Activated B cell treated with CpG ODN at 0.5 μM for 24 hours (primary cell): ENCODE results near the gene ZNHIT2. TPM values are rescaled to one million over a fixed set of nuclear protein-coding genes. Genes with fewer than 3 reads are reported as not detected.

Experiments
- ATAC-seq: fragments of 200-7000 bp; cut with Tn5 transposase; one replicate; pipeline ENCODE4 v1.10.0; 2021; ENCODE audit warnings: low read depth, mild to moderate bottlenecking, moderate library complexity
- CTCF ChIA-PET: fragments of 350-600 bp; sonication (Branson Sonifier 250); formaldehyde crosslinking; loops from one replicate; lab custom pipeline; 2021; ENCODE audit warnings: antibody characterized with exemption; lab: Charles Lee
- POLR2A ChIA-PET: fragments of 350-600 bp; sonication (Branson Sonifier 250); formaldehyde crosslinking; loops from one replicate; lab custom pipeline; 2021; ENCODE audit warnings: antibody characterized with exemption; lab: Charles Lee
- DNase-seq: peaks from one replicate; pipeline ENCODE4 v3.0.0; 2022
- H3K27ac Mint-ChIP-seq: one replicate; pipeline ENCODE4 v1.8.0; 2020; ENCODE audit warnings: mixed read lengths
- H3K27me3 Mint-ChIP-seq: one replicate; pipeline ENCODE4 v1.8.0; 2021; ENCODE audit warnings: mixed read lengths
- H3K36me3 Mint-ChIP-seq: one replicate; pipeline ENCODE4 v1.8.0; 2021; ENCODE audit warnings: low read depth, mixed read lengths
- H3K4me1 Mint-ChIP-seq: one replicate; pipeline ENCODE4 v1.8.0; 2021; ENCODE audit warnings: mixed read lengths
- H3K4me3 Mint-ChIP-seq: one replicate; pipeline ENCODE4 v1.8.0; 2020; ENCODE audit warnings: mild to moderate bottlenecking, mixed read lengths
- H3K9me3 Mint-ChIP-seq: one replicate; pipeline ENCODE4 v1.8.0; 2020; ENCODE audit warnings: mixed read lengths
- CTCF ChIP-seq: fragments of 200-600 bp; IDR thresholded peaks from one replicate; pipeline ENCODE4 v1.8.0; 2022; ENCODE audit warnings: antibody characterized with exemption, mild to moderate bottlenecking
- intact Hi-C: fragments of 100-400 bp; cut with micrococcal nuclease; formaldehyde crosslinking; loops from one replicate; pipeline ENCODE4 v1.15.1; 2024
- total RNA-seq: library from RNA; stranded (reverse); gene quantifications from 2 replicates; pipeline ENCODE4 v1.2.3, GENCODE V29; 2022

ZNHIT2 gene
- total RNA-seq, 1 donor from 2014 or later = 13.4 TPM

- Mint-ChIP-seq H3K9me3 (no peaks in the 10 kb centered on the region), H3K27me3 (no peaks in the 10 kb centered on the region), H3K4me1 (peaks cover 60% of the 10 kb centered on the region), H3K4me3 (peak overlapping the region; percentile 89), H3K36me3 (peaks cover 30% of the 10 kb centered on the region), H3K27ac (peak overlapping the region; percentile 76)
- ChIA-PET POLR2A (interaction anchor here (0.6 to 15.3 kb wide), 6 partner anchors 8 to 88 kb away, joined by 3 to 546 read pairs (median 33); partner anchors contain the start of genes CAPN1, FAU, MRPL49 and SYVN1), CTCF (interaction anchor here (0.7 to 4.2 kb wide), 6 partner anchors 8 to 216 kb away, joined by 3 to 48 read pairs (median 4); partner anchors contain the start of genes CAPN1, FAU and MRPL49)
- ATAC-seq (no peak), DNase-seq (no peak)
- no peak for TF ChIP-seq CTCF
- intact Hi-C loops = loop anchor here (5.0 kb wide), 1 partner anchor 399 kb away; no protein-coding TSS in a partner anchor
These were observed 4.1 kb downstream of the ZNHIT2 start for GRCh38 chr11:65113361-65113756.

DNA sequence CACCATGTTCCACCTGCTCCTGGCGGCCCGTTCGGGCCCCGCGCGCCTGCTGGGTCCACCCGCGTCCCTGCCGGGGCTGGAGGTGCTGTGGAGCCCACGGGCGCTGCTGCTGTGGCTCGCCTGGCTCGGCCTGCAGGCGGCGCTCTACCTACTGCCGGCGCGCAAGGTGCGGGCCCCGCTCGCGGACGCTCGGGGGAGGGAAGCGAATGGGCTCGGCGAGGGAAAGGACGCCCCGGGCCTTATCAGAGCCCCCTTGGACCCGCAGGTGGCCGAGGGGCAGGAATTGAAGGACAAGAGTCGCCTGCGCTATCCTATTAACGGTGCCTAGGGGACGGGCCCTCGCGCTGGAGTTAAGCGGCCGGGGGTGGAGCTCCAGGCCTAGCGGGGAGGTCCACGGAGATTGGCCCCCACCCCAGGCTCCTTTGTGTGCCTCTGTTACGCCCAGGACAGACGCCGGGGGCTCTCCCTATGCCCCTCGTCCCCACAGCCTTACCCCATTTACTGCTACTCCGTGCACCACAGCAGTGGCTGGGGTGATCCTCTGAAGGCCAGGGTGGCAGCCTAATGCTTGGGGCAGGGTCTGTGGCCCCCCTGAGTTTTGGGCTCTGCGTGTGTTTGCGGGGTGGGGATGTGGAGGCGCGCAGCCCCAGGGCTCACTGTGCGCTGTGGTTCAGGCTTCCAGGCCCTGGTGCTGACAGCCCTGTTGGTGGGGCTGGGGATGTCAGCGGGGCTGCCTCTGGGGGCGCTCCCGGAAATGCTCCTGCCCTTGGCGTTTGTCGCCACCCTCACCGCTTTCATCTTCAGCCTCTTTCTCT, 4.7 kb downstream of the ZNHIT2 start:
- H3K9me3 Mint-ChIP-seq = no peaks in the 10 kb centered on the region
- peak; percentile 75 for DNase-seq
- H3K4me1 Mint-ChIP-seq = peaks cover 54% of the 10 kb centered on the region
- no peaks in the 10 kb centered on the region for H3K27me3 Mint-ChIP-seq
- peak; percentile 29 for TF ChIP-seq CTCF
- ATAC-seq = peak; percentile 43
- ChIA-PET POLR2A (interaction anchor here (0.6 to 15.3 kb wide), 14 partner anchors 9 to 746 kb away, joined by 3 to 546 read pairs (median 4); partner anchors contain the start of genes CAPN1, CDC42EP2, CFL1 and FAU), CTCF (interaction anchor here (0.7 to 4.2 kb wide), 9 partner anchors 9 to 217 kb away, joined by 3 to 48 read pairs (median 5); partner anchors contain the start of genes ARL2, CAPN1, CDC42EP2 and FAU)
- peak overlapping the region; percentile 89 for H3K4me3 Mint-ChIP-seq
- H3K27ac Mint-ChIP-seq = peak overlapping the region; percentile 76
- peaks cover 29% of the 10 kb centered on the region for H3K36me3 Mint-ChIP-seq
- intact Hi-C loops = loop anchor here (5.0 kb wide), 1 partner anchor 400 kb away; no protein-coding TSS in a partner anchor

- Mint-ChIP-seq H3K36me3 (peaks cover 29% of the 10 kb centered on the region), H3K27me3 (no peaks in the 10 kb centered on the region), H3K4me3 (peak within 1 kb of the TSS; percentile 89), H3K4me1 (peaks cover 50% of the 10 kb centered on the region), H3K27ac (peak within 1 kb of the TSS; percentile 77), H3K9me3 (no peaks in the 10 kb centered on the region)
- DNase-seq = peak; percentile 90
- peak; percentile 78 for ATAC-seq
- intact Hi-C loops = loop anchor here (2.0 to 5.0 kb wide), 2 partner anchors 149 to 400 kb away; partner anchors contain the start of gene POLA2
- no peak for TF ChIP-seq CTCF
- POLR2A ChIA-PET = interaction anchor here (0.6 to 15.3 kb wide), 26 partner anchors 10 to 747 kb away, joined by 3 to 546 read pairs (median 4); partner anchors contain the start of genes ARL2, CAPN1, CDC42EP2 and CFL1
- CTCF ChIA-PET = interaction anchor here (0.7 to 4.2 kb wide), 14 partner anchors 9 to 749 kb away, joined by 3 to 48 read pairs (median 6); partner anchors contain the start of genes ARL2, CAPN1, CDC42EP2 and FAU
These were observed 5.6 kb downstream of the ZNHIT2 start, which contains the start of gene TM7SF2 for GRCh38 chr11:65111744-65112545. Gene TM7SF2 (plus strand): TSS chr11:65111872. CDS start chr11:65112016, 144 bp downstream.

DNA sequence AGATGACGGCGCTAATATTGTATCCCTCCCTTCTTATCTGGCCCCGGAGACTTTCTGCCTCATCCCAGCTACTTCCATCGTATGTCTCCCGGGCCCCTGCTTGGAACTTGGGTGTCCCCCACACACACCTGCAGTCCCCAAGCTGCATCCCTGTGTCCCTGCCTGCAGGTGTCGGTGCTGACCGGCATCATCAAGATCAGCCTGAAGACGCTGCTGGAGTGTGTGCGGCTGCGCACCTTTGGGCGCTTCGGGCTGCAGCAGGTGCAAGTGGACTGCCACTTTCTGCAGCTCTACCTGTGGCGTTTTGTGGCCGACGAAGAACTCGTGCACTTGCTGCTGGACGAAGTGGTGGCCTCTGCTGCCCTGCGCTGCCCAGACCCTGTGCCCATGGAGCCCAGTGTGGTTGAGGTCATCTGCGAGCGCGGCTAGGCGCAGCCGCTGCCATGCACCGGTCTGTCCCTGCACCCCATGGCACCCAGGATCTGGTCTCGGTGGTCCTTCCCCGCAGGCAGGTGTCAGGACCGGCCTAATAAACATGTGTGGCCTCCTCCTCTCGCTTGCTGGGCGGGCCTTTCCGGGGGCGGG, 6.2 kb downstream of the ZNHIT2 start:
- peaks cover 35% of the 10 kb centered on the region for H3K36me3 Mint-ChIP-seq
- H3K9me3 Mint-ChIP-seq = no peaks in the 10 kb centered on the region
- peak overlapping the region; percentile 77 for H3K27ac Mint-ChIP-seq

More for the DNA sequence above, 6.2 kb downstream of the ZNHIT2 start:
- POLR2A ChIA-PET = interaction anchor here (0.6 to 15.3 kb wide), 29 partner anchors 9 to 747 kb away, joined by 3 to 546 read pairs (median 4); partner anchors contain the start of genes ARL2, CAPN1, CDC42EP2 and CFL1
- Mint-ChIP-seq H3K27me3 (no peaks in the 10 kb centered on the region), H3K4me3 (peak overlapping the region; percentile 89), H3K4me1 (peaks cover 43% of the 10 kb centered on the region)
- ATAC-seq = no peak
- intact Hi-C loops = loop anchor here (2.0 to 5.0 kb wide), 2 partner anchors 150 to 401 kb away; partner anchors contain the start of gene POLA2
- no peak for DNase-seq
- TF ChIP-seq CTCF = no peak
- CTCF ChIA-PET = interaction anchor here (0.7 to 4.2 kb wide), 20 partner anchors 10 to 750 kb away, joined by 3 to 48 read pairs (median 6); partner anchors contain the start of genes ARL2, CAPN1, CDC42EP2 and FAU
